HG03139 (cell line): ENCODE results near the gene MAGOH.
"Not testable (repeated sequence)": the region's sequence is repeated elsewhere in the genome, so short reads cannot be mapped to it uniquely, and the experiment has no call there.

Source experiments
- ATAC-seq: cut with Tn5 transposase; IDR thresholded peaks from one replicate; pipeline ENCODE4 v1.9.1; 2021; ENCODE audit not compliant: unreplicated experiment

Gene MAGOH

GRCh38 chr1:53190210-53190611 lies 48.1 kb downstream of the MAGOH start:
- ATAC-seq, result no peak

- ATAC-seq, result no peak
Measured at GRCh38 chr1:53189061-53189460, 49.3 kb downstream of the MAGOH start.

DNA sequence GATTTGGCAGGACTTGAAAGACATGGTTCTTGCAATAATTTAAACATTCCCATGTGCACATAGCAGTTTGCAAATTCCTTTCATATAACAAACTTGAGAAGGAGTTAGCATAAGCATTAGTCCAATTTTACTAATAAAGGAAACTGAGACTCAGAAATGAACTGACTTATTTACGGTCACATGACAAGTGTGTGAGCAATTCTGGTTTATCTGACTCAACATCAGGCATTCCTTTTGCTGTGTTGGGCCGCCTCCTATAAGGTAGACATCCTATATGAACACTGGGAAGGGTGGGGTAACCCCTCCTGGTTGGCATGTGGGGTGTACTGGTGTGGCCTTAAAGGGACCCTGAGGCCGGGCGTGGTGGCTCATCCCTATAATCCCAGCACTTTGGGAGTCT lies 50.2 kb downstream of the MAGOH start:
- ATAC-seq, result no peak

DNA sequence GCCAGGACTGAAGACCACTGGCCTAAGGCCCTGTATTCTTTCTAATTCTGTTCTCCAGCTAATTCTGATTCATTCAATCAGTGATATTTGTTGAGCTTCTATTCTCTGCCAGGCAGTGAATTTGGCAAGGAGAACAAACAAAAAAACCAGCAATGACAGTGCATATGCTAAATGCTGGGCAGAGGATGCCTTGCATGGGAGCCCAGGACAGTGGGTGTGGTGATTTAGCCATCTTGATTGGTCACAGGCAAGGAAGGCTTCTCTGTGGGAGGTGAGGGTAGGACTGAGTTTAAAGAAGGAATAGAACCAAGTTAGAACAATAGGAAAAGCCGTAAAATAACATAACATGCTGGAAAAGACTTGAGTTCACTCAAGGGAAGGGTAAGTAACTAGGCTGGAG lies 50.9 kb downstream of the MAGOH start:
- no peak for ATAC-seq

DNA sequence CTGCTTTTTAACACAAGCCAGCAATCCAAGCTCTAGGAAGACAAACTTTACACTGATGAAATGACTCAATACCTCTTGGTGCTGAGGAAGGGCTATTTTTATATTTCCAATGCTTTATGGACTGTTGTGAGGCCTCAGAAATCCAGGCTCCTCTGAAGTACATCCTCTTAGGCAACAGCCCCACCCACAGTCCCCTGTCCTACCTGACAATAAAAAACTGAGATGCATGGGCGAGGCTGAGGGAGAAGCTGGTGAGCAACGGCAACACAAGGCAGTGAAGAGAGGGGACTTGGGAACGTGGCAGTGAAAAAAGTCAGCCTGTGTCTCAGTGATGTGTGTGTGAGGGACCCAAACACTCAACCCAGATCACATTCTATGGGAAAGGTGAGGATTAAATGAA lies 51.8 kb downstream of the MAGOH start:
- no peak for ATAC-seq

GRCh38 chr1:53185955-53186297 lies 52.4 kb downstream of the MAGOH start:
- ATAC-seq, result not testable (repeated sequence)

DNA sequence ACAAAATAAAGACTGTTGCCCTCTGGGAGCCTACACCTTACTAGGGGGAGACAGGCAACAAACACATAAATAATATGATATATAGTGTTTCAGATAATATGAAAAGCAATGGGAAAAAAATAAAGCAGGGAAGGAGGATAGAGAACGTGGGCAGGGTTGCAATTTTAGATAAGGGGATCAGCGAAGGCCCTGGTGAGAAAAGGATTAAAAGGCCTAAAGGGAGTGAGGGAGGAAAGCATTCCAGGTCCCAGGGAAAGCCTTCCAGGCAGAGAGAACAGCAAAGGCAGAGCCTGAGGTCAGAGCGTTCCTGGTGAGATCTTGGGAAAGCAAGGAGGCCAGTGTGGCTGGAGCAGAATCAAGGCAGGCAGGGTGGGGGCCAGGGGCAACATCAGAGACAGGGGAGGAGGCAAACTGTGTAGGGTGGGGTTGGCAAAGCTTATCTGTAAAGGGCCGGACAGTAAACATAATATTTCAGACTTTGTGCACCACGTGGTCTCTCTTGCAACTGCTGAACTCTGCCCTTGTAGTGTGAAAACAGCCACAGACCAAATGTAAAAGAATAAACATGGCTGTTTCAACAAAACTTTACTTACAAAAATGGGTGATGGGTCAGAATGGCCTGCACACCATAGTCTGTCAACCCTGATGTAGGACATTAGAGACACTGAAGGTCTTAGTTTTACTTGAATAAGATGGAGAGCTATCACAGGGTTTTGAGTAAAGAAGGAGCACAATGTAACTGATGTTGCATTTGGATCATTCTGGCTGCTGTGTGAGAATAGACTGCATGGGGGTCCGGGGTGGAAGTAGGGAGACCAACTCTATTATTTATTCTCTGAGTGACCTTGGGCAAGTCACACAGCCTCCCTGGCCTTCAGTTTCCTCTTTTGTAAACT lies 55.0 kb downstream of the MAGOH start:
- no peak for ATAC-seq

DNA sequence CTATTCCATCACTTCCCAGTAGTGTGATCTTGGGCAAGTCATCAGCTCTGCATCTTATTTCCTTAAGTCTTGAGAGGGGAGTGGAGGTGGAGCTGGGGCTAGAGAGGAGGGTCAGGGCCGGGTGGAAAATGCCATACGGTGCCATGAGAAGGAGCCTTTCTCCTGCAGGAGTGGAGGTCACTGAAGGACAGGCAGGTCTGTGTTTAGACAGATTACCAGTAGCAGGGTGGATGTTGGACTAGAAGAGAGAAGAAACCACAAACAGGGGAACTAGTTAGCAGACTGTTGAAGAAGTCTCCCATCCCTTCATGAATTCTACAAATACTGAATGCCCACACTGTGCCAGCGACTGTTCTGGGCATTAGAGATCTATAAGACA lies 55.6 kb downstream of the MAGOH start:
- ATAC-seq, result no peak

DNA sequence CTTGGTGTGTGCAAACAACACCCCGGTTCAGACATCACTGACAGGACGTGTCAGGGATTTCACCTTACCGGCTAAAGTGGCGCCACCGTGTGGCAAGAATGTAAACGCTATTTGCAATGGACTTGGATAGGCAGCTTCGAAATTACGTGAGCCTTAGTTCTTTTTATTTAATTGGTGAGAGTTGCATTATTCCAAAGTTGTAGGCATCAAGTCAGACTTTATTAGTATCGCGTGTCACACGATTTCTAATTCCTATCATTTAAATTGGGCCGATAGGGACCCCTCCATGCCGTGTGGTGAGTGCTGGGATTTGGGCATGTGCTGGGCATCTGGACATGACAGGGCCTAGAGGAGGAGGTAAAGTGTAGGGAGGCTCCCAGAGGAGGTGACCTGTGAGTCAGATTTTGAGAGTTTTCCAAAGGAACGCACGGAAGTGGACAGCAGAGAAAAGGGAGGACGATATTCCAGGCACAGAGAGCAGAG lies 56.2 kb downstream of the MAGOH start:
- ATAC-seq, result no peak

DNA sequence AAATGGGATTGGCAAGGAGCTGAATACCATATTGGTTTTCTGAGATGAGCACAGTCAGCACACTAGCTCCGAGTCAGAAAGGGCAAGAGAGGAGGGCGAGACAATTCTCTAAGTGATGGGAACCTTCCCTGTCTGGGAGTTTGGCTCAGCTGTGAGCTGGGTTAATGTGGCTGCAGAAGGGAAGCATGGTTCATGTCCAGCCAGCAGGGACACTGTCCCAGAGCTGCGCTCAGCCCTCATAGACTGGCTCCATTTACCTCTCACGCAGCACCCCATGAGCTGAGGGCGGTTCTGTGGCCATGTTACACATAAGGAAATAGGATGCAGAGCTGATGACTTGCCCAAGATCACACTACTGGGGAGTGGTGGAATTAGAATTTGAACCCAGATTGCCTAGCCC lies 57.4 kb downstream of the MAGOH start:
- no peak for ATAC-seq

- ATAC-seq, result no peak
Measured at GRCh38 chr1:53180226-53180625, 58.1 kb downstream of the MAGOH start.
